T-helper 1 cell treated with Interleukin-12 subunit alpha and Interleukin-12 subunit beta and Interleukin-4 antibody, amounts not matched to agents 30 ng/mL and 1 ng/mL, for 36 hours (primary cell): Measurements from ENCODE around the gene EFNA5. TPM values are rescaled to one million over a fixed set of nuclear protein-coding genes. Genes with fewer than 3 reads are reported as not detected.

ENCODE experiments used
- intact Hi-C: fragments of 100-400 bp; cut with micrococcal nuclease; formaldehyde crosslinking; loops from one replicate; pipeline ENCODE4 v1.15.1; 2024
- total RNA-seq: library from RNA; stranded (reverse); gene quantifications from 2 replicates; pipeline ENCODE4 v1.2.3, GENCODE V29; 2022

EFNA5 gene
- total RNA-seq, 1 donor from 2014 or later: not detected

DNA sequence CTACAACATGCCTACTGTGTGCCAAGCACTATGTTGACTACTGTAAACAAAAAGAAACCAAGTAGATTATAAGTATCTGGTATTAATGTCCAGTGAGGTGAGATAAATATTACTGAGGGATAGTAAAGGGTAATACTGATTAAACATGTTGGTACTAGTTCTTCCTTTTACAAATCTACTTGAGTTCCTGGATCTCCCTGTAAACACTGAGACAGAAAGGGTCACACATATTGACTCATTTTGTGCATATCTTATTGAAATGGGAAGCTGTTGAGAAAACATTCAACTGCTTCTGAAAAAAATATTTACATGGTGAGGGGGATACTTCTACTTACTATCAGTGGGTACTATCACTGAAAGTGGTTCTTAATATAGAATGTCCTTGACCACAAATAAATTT is 24.3 kb downstream of the EFNA5 start:
- intact Hi-C loops: no loop called here

DNA sequence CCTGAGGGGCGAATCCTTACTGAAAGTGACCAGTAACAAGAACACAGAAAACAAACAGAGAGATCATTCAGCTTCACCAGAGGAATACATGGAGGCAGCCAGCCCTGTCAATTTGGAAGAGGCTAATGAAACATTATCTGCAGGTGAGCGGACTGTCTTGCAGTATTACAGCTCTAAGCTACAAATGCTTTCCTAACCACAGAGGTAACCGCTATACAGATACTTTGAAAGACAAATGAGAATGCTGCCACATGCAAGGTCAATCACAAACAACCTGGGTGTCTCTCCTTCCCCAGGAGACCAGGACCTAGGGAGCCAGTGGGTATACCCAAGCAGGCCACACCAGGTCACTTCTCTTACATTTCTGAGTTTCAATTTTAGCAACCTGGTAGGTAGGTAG is 30.2 kb downstream of the EFNA5 start:
- intact Hi-C loops: no loop called here

DNA sequence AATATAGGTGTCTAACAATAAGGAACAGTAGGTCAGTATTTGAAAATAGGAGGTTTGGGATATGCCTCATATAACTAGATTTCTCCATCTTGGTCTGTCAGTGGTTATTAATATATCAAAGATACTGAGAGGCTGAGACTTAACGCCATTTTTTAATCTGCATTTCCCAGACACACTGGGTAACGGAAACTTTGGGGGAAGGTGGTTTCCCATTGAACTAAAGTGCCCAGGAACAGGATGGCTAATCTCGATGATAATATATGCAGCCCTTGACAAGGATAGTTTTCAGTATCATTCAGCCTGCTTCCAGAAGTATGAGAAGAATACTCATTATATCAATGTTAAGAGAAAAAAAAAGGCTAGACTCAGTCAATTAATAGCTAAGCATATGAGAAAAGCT is 30.7 kb downstream of the EFNA5 start:
- intact Hi-C loops: no loop called here

DNA sequence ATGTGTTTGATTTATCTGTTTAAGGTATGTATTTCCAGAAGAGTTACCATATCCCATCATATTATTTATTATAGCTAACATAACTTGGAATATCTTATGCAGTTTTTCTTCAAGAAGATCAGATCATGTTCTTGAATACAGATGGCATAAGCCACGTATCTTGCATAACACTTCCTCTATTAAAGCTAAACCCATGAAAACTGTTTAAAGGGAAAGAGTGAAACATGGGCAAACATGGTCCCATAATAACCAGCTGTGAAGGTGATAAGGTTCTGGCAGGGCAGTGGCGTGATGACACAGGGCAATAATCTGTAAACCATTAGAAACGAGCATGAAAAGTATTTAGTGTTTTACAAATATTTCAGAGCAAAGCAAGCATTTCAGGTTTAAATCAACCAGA is 34.2 kb downstream of the EFNA5 start:
- intact Hi-C loops: no loop called here

DNA sequence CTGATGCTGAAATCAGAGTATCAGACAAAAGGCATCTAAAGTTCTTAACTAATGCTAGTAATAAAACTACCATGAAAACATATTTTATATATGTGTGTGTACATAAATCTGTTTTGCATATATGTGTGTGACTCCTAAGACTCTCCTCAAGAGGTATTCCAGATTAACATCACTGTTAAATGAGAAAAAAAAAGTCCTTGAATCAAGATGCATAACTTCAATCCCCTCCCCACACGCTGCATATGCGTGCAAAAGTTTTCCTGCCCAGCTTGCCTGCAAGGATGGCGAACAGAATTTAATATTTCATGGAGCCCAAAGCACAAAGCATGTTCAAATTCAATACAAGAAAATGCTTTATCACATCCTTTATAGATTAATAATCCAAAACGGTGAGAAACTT is 34.7 kb downstream of the EFNA5 start:
- intact Hi-C loops: no loop called here

DNA sequence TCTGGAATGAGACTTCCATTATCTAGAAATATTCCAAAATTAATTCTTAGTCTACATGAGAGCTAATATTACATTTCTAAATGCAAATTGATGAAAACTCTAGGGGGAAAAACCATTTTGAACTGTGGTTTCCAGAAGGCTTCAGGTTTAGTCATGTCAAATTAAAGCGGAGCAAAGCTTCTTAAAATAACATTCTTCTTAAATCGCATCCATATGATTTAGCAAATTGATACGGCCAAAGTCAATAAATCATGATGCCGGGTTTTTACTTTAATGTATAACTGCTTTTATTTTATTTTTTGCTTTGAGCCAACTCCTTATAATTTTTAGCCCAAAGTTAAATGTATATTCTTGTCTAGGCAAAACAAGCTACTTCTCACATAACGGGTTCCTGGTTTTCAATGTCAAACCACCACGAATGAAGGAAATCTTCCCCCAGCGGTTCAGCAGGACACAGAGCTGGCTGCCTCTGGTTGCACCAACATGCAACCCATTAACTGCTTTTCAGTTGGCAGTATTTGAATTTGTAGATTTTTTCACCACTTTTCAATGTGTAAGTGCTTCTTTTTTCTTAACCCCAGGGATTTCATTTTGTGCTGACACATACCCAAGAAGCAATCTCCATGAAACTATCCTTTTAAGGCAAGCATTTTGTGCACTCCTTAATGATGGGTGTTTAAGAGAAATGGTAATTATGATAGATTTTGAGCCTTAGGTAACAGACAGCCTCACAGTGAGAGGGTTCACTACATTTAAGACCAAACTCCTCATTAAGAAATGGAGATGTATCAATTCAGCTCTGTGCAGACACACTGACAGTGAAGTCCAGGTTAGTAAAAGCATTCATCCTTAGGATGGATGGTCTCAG is 35.5 kb downstream of the EFNA5 start:
- intact Hi-C loops: no loop called here

DNA sequence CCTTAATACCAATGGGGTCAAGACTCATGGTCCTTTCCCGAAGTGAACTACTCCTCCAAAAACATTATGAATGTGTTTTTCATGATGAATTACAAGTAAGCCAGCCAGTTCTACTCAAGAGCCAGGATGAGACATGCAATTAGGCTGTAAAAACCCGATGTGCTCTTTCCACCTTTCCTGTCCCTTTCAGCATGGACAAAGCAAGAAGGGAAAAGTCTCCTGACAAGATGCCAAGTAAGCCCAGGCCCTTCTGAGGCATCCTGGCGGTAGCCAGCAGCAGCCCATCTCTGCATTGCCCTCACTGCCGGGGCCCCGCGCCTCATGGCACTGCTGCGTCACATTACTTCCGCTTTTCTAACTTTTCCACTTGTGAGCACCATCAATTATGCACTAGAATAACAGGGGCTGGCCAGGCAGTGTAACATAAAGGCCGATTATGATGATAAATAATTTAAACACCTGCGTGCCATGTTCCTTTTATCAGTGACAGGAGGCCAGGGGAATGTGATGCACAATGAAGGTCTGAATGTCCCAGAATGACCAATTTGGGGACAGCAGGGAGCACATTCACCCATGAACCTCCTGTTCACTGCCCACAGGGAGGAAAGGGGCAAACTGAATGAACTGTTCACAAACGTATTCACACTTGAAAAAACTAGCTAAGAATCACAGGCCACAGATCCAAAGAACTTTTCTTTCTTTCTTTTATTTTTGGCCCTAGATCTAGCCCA is 37.4 kb downstream of the EFNA5 start:
- intact Hi-C loops: no loop called here

DNA sequence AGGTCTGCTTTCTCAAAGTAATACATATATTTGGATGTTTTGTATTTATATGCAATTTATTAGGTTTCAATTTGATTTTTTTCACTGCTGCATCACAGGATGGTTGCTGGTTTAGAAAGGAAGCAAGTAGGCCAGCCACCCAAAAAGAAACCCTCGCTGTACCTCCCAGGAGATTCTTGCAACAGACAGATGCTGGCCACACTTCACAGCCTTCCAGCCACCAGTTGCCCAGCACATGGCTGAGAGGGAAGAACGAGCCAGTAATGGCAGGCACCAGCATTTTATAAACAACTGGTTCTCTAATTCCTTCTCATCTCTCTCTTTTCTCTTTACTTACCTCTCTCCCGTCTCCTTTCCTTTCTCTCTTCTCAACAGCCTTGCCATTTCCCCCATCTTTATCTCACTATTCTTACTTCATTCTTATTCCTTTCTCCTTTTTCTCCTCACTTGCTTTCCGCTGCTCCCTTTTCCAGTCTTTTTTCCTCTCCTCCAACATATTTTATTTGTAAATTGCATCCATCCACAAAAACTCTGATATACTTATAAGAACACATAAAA is 38.9 kb downstream of the EFNA5 start:
- intact Hi-C loops: no loop called here

DNA sequence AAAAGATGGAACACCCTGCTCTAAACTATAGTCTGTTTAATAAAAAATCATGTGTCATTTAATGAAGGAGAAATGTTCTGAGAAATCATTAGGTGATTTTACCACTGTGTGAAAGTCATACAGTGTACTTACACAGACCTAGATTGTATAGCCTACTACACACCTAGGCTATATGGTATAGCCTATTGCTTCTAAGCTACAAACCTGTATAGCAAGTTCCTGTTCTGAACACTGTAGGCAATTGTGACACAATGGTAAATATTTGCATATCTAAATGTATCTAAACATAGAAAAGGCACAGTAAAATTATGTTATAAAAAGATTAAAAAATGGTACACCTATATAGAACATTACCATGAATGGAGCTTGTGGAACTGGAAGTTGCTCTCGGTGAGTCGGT is 40.6 kb downstream of the EFNA5 start:
- intact Hi-C loops: no loop called here

DNA sequence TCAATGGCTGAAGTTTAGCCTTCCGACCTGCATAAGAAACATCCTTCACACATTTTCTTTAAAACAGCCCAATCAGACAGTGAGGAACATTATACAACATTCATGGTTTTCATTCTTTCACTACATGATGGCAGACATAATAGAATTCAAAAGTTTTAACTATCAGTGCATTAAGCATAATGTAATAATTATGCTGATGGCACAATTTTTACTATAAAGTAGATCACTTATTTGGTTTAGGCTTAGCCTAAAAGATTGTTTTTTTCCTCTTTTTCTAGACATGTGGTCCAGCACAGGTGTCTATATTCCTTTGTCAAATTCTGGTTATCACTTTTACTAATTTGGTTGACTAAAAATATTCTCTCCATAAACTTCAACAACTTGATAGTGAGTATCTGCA is 46.5 kb downstream of the EFNA5 start:
- intact Hi-C loops: no loop called here

DNA sequence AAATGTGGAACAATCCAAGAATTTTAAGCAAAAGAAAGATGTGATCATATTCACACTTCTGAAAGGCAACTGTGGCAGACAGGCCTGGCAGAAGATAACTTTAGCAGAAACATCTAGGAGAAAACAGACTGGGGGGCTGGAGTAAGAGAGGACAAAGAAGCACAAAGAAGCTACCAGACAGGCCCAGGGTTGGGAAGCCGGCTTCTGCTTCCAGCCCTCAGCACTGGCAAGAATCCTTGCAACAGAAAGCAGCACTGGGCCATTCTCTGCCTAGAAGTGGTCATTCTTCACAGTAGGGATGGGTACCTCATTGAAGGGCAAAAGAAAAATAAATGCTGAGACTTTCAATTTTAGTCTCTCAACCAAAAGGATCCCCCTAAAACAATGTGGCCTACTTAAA is 49.6 kb downstream of the EFNA5 start:
- intact Hi-C loops: no loop called here

DNA sequence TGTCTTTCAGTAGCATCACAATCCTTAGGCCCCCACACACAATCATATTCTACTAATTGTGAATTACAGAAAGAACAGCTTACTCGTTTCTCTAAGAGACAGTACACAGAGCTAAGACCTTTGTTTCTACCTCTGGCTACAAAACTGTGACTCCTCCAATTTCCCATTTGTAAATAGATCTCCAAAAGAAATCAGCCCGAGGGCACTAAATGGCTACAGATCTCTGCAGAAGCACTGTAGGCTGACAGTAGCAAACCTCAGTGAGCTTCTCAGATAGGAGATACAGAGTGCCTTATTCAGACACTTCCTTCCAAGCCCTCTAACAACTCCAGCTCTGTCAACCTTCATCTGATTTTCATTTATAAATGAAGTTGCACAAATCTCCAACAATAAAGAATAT is 51.0 kb downstream of the EFNA5 start:
- intact Hi-C loops: no loop called here

DNA sequence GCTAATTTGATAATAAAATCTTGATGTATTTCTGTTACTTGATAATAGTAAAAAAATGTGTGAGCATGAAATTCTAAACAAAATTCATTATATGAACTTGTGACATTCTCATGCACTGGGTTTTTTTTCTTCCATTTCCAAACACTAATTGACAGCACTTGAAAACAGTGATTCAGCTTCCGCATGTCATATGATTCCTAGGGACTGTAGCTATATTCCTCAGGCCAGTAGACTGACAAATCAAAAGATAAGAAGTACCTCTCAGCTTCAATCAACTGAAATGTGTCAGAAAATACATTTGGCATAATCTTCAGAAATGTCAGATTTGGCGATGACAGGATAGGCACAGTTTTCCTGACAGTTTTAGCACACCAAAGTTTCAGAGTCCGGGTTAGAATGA is 52.5 kb downstream of the EFNA5 start:
- intact Hi-C loops: no loop called here

DNA sequence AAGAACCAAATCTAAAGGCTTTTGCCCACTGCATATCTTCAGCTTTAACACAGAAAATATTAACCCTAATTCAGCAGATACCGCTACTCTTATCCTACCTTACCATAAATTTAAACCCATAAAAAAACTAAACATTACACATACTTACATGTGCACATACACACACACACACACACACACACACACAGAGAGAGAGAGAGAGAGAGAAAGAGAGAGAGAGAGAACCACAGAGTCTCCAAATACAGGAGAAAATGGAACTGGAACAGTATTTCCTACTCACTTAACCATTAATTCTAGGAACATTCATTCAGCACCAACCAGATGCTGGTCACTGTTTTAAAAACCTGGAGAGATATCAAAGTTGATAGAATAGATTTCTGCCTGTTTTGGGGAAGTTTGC is 53.7 kb downstream of the EFNA5 start:
- intact Hi-C loops: no loop called here

DNA sequence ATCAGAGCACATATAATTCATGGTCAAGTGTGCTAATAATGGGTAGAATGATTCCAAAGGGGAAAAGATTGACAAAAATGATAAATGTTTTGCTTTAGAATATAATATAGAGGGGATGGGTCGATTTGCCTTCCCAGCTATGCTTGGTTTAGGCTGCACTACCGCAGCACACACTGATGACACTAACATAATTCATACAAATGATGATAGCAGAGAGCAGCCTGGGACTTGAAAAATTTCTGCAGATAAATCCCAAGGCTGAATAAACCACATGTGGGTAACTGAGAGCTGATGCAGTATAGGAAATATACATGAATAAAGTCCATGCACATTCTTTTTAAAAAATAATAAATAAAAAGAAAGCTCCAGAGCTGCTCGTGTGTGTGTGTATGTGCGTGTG is 54.5 kb downstream of the EFNA5 start:
- intact Hi-C loops: no loop called here

DNA sequence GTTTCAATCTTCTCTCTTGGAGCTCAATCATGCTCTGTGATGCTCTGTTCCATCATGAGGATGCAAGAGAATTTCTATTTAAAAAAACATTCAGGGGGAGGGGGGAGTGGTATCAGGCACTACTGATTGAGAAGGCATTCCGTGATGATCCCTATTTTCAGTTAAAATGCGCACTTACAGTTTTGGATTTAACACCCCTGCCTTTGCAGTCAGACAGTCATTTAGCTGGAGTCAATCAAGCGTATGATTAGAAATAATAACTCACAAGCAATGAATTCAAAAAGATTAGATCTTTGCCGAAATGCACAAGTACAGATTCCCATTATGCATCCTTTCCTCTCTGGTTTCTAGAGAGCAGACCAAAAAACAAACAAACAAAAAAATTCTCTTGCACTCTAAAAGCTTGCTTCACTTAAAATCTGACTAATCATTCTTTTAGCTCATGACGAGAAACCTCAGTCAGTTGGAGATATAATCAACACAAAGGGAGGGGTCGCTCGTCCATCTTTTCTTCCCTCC is 55.4 kb downstream of the EFNA5 start:
- intact Hi-C loops: no loop called here

DNA sequence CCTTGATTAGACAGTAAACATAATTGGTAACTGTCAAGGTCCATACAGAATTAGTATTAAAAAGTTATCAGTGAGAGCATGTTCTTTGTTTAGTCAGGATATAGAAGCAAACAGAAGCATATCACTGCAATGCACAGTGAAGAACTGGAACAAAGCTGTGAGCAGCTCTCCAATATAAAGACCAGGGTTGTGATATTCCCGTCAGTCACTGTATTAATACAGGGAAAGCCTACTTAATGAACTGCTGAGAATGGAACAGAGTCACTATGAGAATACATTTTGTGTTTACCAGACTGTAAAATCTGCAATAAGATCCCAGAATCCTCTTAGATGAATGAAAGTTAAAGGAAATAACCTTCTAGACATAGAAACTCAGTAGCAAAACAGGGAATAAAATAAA is 58.2 kb downstream of the EFNA5 start:
- intact Hi-C loops: no loop called here

DNA sequence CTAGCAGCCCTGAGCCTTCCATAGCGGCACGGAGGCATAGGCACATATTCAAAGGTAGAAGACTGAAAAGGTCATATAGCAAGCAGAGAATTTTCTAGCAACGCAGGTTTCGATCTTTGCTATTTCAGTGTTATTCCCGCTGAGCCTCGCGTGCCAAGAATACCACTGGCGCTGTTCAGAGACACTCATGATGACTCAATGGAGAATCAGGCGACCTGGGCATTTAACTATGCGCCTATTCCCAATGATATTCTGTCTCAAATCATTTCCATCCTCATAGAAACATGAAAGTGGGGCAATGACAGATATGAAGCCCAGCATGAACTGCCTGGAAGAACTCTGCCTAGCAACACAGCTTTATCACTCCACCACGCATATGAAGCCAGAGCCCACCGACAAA is 59.9 kb downstream of the EFNA5 start:
- intact Hi-C loops: no loop called here

DNA sequence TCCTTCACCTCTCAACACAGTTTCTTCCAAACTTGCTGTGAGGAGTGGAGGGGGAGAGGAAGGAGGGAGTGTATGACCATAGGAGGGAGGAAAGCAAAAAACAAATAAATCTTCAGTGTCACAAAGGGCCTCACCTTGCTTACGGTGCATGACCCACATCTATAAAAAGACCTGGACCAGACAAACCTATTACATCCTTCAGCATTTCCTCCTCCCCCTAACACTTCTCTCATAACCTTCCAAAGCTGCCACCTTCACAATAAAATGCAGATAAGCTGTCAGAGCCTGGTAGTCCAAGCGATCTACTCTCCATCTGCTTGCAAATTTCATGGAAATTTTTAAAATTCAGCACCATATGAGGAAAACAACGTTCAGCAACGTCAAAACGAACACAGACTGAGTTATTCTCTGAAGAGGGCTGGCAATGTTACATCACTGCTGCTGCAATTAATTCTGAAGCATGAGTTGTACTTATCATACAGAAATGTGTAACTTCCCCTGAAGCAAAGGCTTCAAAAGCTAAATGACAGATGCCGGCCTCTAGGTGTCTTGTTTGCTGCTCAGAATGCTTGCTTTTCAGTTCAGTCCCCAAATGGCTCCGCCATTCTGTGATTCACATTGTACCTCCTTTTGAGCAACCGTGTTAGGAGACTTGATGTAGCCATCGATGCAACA is 62.9 kb downstream of the EFNA5 start:
- intact Hi-C loops: no loop called here

DNA sequence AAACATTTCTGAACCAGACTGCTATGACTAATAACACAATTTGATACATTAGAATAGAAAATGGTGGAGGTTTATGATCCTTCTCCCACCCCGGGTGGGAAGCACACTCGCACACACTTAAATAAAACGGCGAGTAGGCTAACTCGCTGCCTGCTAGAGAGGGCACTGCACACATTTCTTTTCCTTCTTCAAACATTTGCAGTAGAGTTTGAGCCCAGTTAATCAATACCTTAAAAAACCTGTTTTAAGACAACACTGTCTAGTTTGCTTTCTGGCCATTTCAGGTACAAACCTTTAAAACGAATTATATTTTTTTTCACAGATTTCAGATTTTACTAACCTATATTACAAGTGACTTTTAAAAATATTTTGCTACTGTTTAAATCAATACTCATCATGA is 63.5 kb downstream of the EFNA5 start:
- intact Hi-C loops: no loop called here

DNA sequence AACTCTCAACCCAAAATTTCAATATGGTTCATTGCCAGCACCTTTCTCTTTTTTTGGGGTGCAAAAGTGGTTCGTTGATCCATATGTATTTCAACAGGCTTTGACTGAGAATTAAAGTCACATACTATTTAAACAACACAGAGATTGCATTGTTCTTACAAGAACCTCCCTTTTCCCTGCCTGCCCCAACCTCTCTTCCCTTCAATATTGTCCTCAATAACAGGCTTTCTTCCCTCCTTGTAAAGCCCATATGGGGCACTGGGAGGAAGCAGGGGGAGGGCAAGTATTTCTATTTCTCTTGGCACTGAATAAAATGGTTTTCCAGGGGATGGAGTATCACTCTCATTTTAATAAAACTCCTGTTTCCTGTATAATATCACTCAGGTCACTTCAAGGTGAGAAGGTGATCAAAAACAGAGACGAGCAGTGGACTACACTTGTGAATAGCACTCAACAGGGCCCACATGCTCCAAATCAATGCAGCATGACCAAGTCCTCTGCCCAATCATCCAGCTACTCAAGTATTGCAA is 65.1 kb downstream of the EFNA5 start:
- intact Hi-C loops: no loop called here

DNA sequence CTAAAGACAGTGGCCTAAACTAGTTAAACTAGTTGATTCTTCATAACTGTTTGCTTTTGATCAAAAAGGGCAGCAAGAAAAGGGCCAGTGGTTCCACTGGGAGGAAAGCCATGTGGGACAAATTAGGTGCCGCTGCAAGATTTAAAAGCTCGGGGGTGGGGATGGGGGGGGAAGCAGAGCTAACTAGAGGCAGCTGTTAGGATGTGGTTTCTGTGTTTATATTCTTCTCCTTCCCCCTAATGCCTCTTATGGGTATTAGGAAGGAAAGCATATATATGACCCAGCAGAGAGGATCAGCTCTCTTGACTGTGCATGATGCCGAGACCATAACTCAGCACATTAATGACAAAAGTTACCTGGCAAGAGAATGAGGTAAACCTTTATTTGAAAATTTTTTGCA is 65.7 kb downstream of the EFNA5 start:
- intact Hi-C loops: no loop called here
